Adipose tissue (tissue), 3 donors: ENCODE data around the gene PPP1R14B. TPM values are rescaled to one million over a fixed set of nuclear protein-coding genes. Genes with fewer than 3 reads are reported as not detected.
A peak's percentile ranks its signal among the peaks of the same experiment; 100 is the strongest.
"Not testable (repeated sequence)": the region's sequence is repeated elsewhere in the genome, so short reads cannot be mapped to it uniquely, and the experiment has no call there.

Experiments
- H3K27ac ChIP-seq: one replicate; pipeline ENCODE4 v1.5.1; 2013; ENCODE audit warnings: low read depth, low read length
- WGBS, 3 donors: extraction: QIAGEN DNeasy Blood & Tissue Kit; methylation state at CpG; one replicate each; pipeline ENCODE4 v1.1.7; 2013; 5-methylcytosine and 5-hydroxymethylcytosine counted together
- polyA plus RNA-seq, 3 donors: library from polyadenylated mRNA; stranded (reverse); fragments of 200-250 nt; gene quantifications; one replicate each; pipeline ENCODE4 v1.2.3, GENCODE V29; 2013
- donor health status: healthy with polysubstance abuse.
- donor health status: Bipolar disorder and iron deficiency.
- donor health status: healthy.

The PPP1R14B gene
- polyA plus RNA-seq, 3 donors: 102 to 148 (median 139) TPM

GRCh38 chr11:64251016-64251752 is 4.4 kb upstream of the PPP1R14B start, which contains the start of gene PLCB3:
Gene PLCB3 (plus strand): TSS chr11:64251530. CDS start chr11:64251650, 120 bp downstream.
- no peak within 1 kb of the TSS for H3K27ac ChIP-seq
- WGBS, 3 donors: 0 to 1% (median 0%) methylated on average over 45 to 75 of the region's 75 CpGs

DNA sequence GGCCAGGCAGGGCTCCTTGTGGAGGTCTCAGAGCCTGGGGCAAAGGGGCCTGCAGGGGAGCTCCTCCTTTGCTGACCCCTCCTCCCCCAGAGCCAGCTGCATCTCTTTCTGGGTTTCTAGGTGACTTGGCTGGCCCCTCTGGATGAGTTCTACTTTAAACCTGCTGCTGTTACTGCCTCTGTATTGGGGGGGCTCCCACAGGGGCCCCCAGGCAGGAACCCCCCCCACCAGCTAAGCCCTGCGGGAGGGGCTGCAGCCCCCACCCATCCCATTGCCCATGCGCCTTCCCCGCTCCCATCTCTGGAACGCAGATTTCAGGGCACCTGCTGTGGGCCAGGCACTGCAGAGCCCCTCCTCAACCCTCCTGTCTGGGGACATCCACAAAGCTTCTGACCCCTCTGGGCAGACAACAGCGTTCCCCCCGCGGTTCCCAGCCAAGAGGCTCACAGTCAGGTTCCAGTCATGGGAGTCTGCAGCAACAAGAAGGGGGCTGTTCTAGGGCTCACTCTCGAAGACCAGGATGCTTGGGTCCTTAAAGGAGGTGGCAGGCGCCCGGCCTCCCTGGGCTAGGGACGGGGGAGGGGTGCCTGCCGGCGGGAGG is 3.8 kb upstream of the PPP1R14B start:
- no peak overlapping the region for H3K27ac ChIP-seq
- WGBS, 3 donors: 22 to 25% (median 23%) methylated on average over 13 of the region's 13 CpGs

DNA sequence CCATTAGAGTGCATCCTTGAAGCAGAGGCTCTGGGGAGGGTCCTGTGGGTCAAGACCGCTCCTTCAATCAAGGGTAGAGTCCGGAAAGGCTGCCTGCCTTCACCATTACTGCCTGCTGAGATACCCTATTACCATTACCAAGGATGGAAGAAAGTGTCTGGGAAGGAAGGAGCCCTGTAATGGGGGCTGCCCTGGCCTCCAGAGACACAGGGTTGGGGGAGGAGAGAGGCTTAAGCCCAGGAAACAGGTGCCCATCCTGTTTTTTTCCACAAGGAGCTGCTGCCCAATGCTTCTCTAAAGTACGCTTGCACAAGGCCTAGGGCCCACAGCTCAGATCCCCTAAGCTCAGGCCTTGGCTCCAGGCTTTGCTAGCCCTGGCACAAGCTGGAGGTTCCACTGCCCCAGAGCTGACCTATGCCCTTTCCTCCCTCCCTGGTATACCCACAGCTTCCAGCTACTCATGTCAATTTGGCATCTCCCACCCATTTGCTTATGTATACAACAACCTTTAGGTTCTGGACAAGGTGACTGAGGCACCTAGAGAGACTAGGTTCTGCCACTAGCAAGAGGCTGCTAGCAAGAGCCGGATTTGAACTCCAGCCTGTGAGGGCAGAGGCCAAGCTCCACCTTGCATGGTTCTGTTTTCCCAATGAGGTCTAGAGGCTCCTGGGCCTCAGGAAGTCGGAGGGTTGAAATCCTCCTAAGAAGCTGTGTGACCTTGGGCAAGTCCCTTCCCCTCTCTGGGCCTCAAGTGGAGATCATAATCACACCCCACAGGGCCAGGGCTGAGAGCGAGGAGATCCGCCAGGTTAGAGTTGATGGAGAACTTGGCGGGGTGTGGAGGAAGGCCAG is 3.0 kb upstream of the PPP1R14B start:
- 81 to 87% (median 87%) methylated on average over 8 of the region's 8 CpGs for WGBS, 3 donors
- H3K27ac ChIP-seq: no peak overlapping the region

DNA sequence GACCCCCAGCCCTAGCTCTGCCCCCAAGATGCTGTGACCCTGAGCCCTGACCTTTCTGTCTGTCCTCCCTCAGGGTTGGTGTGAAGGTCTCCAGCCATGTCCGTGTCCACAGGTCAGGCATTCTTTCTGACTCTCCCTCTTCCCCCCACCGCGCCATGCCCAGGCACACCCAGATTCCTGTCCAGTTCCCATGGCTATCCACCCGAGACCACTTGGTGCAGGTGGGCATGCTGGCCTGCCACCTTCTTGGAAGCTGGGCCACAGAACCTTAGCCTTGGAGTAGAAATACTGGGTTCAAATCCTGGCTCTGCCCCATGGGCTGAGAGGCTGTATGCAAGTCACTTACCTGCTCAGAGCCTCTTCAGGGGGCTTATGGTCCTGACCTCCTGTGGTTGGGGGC is 2.3 kb upstream of the PPP1R14B start:
- no peak overlapping the region for H3K27ac ChIP-seq
- 89 to 99% (median 91%) methylated on average over 4 of the region's 4 CpGs for WGBS, 3 donors

- 63 to 87% (median 76%) methylated on average over 5 to 7 of the region's 7 CpGs for WGBS, 3 donors
- no peak overlapping the region for H3K27ac ChIP-seq
These were observed 1.8 kb upstream of the PPP1R14B start for GRCh38 chr11:64248578-64248977.

DNA sequence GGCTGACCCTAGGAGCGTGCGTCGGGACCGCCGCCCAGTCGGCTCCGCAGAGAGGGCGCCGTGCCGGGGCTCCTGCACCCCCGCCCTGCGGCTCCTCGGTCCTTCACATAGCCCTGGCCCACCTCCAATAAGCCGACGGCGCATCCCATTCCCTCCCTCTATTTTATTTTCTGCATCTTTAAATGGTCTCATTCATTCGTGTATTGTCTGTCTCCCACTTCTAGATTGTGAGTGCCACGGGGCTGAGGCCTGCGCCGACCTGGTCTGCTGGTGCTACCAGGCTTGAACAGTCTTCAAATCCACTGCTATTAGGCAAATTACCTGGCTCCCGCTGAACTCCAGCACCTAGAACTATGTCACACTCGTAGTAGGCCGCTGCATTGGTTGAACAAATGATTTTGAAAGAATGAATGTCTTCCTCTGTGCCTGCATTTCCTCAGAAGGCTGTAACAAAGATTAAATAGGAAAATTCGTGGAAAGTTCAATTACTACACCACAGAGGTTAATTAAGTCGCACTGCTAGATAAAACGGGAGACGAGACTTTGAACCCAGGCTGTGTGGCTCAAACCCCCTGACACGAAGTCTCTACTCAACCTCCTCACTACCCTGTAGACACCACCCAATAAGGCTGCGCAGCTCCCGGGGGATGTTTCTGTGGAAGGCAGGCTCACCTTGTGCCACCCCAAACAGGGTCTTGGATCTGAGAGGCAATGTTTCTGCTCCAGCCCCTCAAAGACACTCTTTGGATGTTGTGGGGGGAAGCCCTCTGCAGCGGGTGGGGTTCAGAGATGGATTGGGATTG is 1.2 kb upstream of the PPP1R14B start:
- no peak overlapping the region for H3K27ac ChIP-seq
- 37 to 49% (median 41%) methylated on average over 31 of the region's 31 CpGs for WGBS, 3 donors

DNA sequence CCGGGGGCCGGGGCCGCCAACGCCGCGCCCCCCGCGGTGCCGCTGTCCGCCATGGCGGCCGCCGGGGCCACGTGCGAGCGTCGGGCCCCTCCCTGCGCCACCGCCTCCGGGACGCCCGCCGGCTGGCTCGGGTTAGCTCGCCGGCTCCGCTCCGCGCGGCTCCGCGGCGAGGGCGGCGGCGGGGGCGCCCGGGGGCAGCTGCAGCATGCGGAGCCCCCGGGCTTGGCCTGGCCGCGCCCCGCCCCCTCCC is 197 bp downstream of the PPP1R14B start:
- H3K27ac ChIP-seq: not testable (repeated sequence)
- WGBS, 3 donors: 0 to 5% methylated on average over 28 to 42 of the region's 43 CpGs; no CpG with 5 or more reads in 1 of the 3 donors

- WGBS, 3 donors: 1 to 2% (median 1%) methylated on average over 43 to 46 of the region's 46 CpGs
- no peak overlapping the region for H3K27ac ChIP-seq
These were observed 734 bp downstream of the PPP1R14B start for GRCh38 chr11:64245797-64246620.

GRCh38 chr11:64245401-64245796 is 1.3 kb downstream of the PPP1R14B start:
- WGBS, 3 donors: 0 to 2% (median 2%) methylated on average over 4 to 6 of the region's 6 CpGs
- no peak overlapping the region for H3K27ac ChIP-seq

- H3K27ac ChIP-seq: no peak overlapping the region
- WGBS, 3 donors: 25 to 45% (median 41%) methylated on average over 6 of the region's 6 CpGs
These were observed 1.8 kb downstream of the PPP1R14B start for GRCh38 chr11:64244966-64245365.

DNA sequence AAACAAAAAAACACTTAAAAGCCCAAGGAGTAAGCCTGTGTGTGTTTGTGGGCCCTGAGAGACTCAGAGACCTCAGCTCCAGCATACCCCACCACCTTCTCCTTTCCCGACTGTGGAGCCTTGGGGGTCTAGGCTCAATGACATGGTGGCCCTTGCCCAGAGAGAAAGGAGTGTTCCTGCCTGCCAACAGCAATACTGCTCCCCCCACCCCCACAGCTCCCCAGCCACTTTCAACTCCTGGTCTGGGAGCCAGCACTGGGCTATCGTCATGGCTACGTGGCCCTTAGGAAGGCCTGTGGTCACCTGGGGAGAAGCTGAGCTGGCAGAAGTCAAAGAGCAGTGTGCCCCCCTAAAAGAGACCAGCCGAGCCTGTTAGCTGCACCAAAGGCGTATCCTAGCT is 2.6 kb downstream of the PPP1R14B start:
- no peak overlapping the region for H3K27ac ChIP-seq
- 24 to 61% (median 53%) methylated on average over 5 of the region's 5 CpGs for WGBS, 3 donors

DNA sequence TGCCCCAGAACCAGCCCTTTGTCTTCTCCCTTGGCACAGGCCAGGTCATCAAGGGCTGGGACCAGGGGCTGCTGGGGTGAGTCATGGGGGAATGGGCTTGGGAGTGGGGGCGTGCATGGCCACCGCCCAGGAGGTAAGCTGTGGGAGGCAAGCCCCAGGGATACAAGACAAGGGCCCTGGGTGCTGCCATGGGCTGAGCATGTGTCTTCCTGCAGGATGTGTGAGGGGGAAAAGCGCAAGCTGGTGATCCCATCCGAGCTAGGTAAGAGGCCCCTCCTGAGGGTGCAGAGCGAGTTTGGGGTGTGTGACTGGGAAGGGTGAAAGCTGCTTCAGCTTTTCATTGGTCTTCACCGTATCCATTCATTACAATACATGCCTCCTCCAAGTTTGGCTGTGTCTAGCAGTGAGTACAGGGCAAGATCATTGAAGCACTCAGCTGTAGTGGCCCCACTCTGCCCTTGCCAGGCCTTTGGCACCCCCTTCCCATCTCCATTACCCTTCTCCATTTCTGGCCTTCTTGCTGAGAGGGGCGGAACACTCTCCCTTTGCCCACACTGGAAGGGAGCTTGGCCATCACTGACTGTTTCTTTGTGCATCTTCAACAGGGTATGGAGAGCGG is 3.4 kb downstream of the PPP1R14B start:
- H3K27ac ChIP-seq: no peak overlapping the region
- WGBS, 3 donors: 74 to 85% (median 83%) methylated on average over 8 of the region's 8 CpGs

- WGBS, 3 donors: 0 to 1% (median 1%) methylated on average over 60 to 63 of the region's 63 CpGs
- peak overlapping the region; percentile 38 for H3K27ac ChIP-seq
These were observed 5.0 kb downstream of the PPP1R14B start for GRCh38 chr11:64241491-64242374.

GRCh38 chr11:64241241-64241490 is 5.6 kb downstream of the PPP1R14B start:
- H3K27ac ChIP-seq: peak overlapping the region; percentile 79
- 1% methylated on average over 20 to 24 of the region's 24 CpGs for WGBS, 3 donors

DNA sequence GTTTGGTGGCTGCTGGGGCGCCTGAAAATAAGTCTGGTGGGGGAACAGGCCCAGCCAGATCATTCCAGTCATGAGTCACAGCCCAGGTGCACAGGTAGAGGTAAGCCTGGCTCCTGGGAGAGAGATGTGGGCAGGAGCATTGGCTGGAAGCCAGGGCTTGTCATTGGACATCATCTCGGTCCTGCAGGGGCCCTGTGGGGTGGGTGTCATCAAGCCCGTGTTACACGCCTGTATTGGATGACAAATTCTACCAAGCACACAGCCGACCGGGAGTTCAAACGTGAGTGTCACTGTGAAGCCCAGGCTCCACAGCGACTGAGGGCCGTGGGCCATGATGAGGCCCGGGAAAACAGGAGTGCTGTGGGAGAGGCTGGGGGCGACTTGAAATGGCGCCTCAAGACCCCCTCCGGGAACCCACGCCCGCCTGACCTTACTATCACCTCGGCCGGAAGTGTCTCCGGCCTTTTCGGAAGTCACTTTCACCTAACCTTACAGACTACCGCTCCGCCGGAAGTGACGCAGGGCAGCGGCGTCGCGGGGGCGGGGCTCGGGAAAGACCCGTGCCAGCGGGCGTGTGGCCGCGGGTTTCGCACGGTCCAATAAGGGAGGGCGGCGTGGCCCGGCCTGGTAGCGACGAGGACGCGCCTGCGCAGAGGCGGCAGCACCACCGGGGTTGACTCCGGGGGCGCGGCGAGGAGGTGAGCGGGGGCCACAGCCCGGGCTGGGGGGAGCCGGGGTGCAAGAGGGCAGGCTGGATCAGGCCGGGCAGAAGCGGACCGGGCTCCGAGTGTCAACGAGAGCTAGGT is 6.1 kb downstream of the PPP1R14B start, which contains the start of gene FKBP2:
TSS of gene FKBP2 (plus strand) at position 661 of the 806 bp plus-strand sequence. CDS start 1,293 bp downstream, outside the sequence.
- peak within 1 kb of the TSS; percentile 94 for H3K27ac ChIP-seq
- 1 to 2% (median 1%) methylated on average over 58 of the region's 58 CpGs for WGBS, 3 donors
